GM12891 (cell line): ENCODE measurements around the gene FSTL1.

ENCODE experiments used
- POLR2A ChIP-seq: IDR thresholded peaks from 2 replicates; pipeline ENCODE4 v1.6.1; 2011; ENCODE audit warnings: low read depth, low read length, control low read depth
- POLR2AphosphoS5 ChIP-seq: IDR thresholded peaks from 2 replicates; pipeline ENCODE4 v1.6.1; 2011; ENCODE audit warnings: low read depth, low read length, control low read depth
- SPI1 ChIP-seq: IDR thresholded peaks from 2 replicates; pipeline ENCODE4 v1.6.1; 2011; ENCODE audit warnings: low read depth, low read length, control low read depth
- TAF1 ChIP-seq: IDR thresholded peaks from 2 replicates; pipeline ENCODE4 v1.6.1; 2011; ENCODE audit warnings: low read depth, low read length, control low read depth

DNA sequence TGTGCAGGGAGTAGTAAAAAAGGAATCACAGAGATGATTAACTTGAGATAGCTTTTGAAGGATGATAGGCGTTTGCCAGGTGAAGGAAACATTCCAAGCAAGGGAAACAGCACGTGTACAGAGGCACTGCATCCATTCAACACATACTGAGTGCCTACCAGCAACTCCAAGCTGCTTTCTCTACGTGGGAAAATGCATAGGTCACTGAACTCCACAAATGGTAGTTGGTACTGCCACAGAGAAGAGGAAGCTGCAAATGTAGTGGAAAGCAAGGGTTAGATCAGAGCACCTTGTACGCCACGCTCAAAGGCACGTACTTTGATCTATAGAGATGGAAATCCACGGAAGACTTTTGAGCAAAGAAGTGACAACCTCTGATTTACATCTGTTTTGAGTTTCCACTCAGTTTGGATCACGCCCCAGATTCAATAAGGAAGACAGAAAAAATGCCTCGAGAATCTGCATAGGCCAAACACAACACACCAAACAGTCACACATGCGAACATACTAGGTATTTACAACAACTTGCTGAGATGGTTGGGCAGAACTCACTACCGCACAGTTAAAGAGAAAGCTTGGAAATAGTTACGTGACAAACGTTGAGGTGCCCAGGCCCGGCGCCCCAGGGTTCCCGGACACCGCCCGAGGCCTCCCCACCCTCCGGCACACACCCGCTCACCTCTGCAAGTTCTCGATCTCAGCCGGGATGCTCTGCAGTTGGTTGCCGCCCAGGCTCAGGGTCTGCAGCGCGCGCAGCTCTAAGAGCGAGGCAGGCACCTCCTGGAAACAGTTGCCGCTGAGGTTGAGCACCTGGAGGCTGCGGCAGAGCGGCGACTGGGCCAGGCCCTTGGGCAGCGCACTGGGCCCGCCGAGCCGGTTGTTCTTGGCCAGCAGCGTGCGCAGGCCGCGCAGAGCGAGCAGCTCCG is 102.5 kb downstream of the FSTL1 start:
- TF ChIP-seq POLR2A (no peak), POLR2AphosphoS5 (no peak), TAF1 (no peak), SPI1 (no peak)
